Fibroblast of skin of back (primary cell): ENCODE measurements around the gene ZNF304.
"Not testable (repeated sequence)": the region's sequence is repeated elsewhere in the genome, so short reads cannot be mapped to it uniquely, and the experiment has no call there.

Source experiments
- DNase-seq: peaks from one replicate; pipeline ENCODE4 v3.0.0-alpha.2; 2013

ZNF304 gene

DNA sequence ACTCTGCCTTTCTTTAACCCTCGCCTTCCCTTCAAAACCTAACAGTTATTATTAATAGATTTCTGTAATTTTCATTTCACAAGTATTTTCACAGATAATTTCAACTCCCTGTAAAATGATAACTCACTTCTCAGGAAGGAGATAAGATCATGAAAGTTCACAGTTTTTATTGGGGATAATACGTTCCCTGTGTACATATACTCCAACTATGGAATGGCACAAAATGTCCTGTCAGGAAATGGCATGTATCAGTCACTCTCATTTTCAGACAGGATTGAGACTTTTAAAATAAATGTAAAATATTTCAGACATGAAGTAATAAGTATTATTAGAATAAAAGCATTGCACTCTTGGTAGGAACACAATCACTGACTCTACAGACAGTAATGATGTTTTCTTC, 11.3 kb downstream of the ZNF304 start:
- no peak for DNase-seq

DNA sequence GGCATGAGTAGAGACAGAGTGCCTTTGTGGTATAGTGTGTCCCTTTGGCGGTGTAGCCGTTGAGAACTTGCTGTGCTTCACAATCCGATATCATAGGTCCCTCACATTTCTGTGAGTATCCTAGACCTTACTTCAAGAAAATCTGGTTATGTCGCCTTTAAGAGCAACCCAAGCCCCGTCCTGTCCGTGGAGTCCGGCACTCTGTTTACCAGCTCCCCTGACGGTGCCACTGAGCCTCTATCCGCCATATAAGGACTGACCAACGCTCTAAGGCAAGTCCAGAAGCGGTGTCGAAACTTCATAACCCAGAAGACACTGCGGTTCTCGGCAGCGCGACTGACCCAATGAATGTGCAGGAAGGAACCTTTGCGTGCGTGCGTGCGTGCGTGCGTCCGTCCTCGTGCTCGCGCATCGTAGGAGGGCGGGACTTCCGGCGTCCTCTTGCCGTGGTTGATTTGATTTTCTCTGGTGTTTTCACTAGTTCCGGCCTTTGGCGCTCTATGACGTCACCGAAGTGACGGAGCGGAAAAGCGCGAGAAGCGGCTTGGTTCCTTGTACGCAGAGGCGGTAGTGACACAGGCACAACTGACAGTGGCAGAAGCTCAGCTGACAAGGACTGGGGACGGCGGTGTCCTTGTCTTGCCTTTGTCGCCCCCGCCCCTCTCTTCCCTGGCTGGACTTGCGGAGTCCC, 12.1 kb downstream of the ZNF304 start, which contains the start of the genes TRAPPC2B and ZNF547:
Gene TRAPPC2B (plus strand): TSS at position 555 of the 691 bp plus-strand sequence. CDS start 1,283 bp downstream, outside the sequence.
Gene ZNF547 (plus strand): TSS at position 555 of the 691 bp plus-strand sequence. CDS start 5,005 bp downstream, outside the sequence.
- peak; percentile 100 for DNase-seq

DNA sequence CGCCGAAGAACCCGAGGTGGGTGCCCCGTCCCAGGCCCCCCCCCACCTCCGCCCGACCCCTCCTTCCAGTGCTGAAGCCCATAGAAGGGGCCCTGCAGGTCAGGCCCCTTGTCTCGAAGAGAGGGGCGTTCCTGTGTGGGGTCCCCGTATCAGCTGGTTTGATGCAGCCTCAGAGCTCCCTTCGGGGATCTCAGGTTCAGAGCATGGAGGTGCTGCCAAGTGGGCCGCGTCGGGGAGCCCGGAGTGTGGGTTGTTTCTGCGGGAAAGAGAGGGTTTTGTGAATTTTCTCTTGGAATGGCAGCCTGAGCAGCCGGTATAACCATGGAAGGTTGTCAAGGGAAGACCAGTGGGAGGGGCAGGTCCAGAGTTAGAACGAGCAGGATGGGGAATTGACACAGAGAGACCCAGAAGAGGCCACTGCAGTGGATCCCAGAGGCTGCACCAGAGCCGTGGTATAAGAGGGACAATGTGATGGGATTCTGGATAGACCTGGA, 12.7 kb downstream of the ZNF304 start:
- DNase-seq, result no peak

DNA sequence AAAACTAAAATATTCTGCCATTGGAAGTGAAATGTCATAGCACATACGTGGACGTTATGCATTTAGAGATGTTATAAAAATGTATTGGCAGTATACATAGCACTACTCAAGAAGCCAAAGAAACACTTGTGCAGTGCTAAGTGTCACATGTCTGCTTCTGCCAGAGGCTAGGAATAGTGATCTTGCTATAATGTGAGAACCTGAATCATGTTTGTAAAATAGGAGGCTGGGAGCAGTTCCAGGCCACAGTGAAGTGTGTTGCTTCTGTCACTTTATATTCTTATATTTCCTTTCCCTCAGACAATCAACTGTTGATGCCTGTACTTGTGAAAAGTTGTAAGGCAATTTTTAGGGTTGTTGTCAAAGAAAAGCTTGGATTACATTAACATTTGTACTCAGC, 15.7 kb downstream of the ZNF304 start:
- no peak for DNase-seq

DNA sequence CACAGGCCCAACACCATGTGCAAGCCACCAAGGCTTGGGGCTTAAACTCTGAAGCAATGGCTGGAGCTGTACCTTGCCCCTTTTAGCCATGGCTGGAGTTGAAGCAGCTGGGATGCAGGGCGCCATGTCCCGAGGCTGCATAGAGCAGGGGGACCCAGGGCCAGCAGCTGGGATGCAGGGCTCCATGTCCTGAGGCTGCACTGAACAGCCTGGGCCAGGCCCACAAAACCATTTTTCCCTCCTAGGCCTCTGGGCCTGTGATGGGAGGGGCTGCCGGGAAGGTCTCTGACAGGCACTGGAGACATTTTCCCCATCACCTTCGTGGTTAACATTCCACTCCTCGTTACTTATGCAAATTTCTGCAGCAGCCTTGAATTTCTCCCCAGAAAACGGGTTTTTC, 23.1 kb downstream of the ZNF304 start:
- no peak for DNase-seq

DNA sequence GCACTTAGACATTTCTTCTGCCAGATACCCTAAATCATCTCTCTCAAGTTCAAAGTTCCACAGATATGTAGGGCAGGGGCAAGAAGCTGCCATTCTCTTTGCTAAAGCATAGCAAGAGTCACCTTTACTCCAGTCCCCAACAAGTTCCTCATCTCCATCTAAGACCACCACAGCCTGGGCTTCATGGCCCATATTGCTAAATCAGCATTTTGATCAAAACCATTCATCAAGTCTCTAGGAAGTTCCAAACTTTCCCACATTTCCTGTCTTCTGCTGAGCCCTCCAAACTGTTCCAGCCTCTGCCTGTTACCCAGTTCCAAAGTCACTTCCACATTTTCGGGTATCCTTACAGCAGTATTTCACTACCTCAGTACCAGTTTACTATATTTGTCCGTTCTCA, 23.6 kb downstream of the ZNF304 start:
- DNase-seq, result not testable (repeated sequence)

DNA sequence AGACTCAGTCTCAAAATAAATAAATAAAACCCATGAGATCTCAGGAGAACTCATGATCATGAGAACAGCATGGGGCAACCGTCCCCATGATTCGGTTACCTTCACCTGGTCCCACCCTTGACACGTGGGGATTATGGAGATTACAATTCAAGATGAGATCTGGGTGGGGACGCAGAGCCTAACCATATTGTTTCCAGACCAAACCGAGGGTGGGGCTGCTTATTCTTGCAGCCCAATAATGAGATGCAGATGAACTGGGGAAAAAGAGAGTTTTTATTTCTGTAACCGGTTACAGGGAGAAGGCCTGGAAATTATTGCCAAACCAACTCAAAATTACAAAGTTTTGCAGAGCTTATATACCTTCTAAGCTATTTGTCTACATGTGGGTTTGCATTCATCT, 25.1 kb downstream of the ZNF304 start:
- DNase-seq, result no peak

DNA sequence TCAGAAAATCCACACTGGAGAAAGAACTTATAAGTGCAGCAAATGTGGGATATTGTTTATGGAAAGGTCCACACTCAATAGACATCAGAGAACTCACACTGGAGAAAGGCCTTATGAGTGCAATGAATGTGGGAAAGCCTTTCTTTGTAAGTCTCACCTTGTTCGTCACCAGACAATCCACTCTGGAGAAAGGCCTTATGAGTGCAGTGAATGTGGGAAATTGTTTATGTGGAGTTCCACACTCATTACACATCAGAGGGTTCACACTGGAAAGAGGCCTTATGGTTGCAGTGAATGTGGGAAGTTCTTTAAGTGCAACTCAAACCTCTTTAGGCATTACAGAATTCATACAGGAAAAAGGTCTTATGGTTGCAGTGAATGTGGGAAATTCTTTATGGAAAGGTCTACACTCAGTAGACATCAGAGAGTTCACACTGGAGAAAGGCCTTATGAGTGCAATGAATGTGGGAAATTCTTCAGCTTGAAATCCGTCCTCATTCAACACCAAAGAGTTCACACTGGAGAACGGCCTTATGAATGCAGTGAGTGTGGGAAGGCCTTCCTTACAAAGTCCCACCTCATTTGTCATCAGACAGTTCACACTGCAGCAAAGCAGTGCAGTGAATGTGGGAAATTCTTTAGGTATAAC, 26.6 kb downstream of the ZNF304 start:
- no peak for DNase-seq

DNA sequence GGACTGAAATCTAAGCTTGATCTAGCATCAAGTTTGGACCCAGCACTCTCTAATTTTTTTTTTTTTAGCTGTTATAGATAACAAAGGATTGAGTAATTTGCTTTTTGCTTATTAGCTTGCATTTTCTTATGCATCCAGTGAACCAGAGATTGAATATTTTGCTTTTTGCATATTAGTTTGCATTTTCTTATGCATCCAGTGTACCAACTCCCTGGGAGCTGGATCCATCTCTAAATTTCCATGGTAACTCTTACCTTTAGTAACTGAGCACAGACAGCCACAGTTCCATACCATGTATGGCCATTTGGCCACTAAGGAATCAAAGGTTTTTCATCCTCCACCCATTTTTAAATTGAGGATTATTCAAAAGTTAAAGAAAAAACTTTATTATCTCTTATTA, 29.9 kb downstream of the ZNF304 start:
- no peak for DNase-seq

DNA sequence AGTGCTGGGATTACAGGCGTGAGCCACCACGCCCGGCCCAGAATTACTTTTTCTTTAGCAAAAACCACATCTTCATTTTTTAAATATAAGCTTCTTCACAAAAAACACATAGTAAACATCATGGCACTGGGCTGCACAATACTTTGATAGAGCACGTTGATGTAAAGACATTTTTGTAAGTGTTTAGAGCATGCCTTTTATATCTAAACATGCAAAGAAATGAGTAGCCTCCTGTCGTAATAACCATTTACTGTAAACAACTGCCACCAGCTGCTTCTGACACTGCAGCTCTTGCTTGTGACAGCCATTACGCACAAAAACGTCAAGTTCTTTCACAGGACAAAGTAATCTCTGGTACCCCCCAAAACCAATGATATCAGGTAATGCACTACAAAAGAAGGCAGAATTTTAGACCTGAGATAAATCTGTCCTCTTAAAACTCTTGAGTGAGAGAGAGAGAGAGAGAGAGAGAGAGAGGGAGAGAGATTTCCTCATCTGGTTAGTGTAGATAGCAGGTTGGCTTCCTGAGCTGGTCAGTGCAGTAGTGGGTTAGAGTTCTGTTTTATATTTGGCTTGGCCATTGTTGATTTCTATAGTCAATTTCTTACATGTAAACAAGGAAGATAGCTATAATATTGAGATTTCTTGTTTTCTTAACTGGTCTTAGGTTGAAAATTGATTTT, 31.9 kb downstream of the ZNF304 start:
- DNase-seq, result no peak

DNA sequence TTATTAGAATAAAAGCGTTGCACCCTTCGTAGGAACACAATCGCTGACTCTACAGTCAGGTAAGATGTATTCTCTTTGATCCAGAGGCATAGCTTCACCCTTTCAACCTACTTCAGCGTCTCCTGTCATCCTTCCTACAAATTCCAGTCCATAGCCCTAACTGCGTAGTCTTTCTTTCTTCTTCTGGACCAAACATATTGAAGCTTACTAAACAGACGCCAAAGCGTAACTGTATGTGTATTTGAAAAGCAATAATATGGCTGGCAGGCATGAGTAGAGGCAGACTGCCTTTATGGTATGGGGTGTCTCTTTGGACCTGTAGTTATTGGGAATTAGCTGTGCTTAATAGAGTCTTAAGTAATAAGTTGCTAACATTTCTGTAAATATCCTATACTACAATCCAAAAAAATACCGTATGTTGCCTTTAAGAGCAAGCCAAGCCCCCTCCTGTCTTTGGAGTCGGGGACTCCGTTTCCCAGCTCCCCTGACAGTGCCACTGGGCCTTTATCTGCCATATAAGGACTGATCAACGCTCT, 38.2 kb downstream of the ZNF304 start:
- no peak for DNase-seq

DNA sequence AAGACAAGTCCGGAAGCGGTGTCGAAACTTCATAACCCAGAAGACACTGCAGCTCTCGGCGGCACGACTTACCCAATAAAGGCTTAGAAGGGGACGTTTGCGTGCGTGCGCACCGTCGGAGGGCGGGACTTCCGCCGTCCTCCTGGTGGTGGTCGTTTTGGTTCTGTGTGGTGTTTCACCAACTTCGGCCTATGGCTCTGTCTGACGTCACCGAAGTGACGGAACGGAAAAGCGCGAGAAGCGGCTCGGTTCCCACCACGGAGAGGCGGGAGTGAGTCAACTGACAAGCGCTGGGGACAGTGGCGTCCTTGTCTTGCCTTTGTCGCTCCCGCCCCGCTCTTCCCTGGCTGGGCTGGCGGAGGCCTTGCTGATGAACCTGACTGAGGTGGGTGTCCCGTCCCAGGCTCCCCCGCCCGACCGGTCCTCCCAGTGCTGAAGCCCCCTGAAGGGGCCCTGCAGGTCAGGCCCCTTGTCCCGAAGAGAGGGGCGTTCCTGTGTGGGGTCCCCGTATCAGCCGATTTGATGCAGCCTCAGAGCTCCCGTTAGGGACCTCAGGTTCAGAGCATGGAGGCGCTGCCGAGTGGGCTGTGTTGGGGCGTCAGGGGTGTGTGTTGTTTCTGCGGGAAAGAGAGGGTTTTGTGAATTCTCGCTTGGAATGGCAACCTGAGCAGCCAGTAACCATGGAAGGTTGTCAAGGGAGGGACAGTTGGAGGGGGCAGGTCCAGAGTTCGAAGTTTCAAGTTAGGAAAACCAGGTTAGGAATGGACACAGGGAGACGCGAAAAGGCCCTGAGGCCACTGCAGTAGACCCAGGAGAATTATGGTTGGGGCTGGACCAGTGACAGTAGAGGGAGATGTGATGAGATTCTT, 38.9 kb downstream of the ZNF304 start, which contains the start of gene ZNF548:
Gene ZNF548 (plus strand): TSS at position 125 of the 869 bp plus-strand sequence. CDS start 246 bp downstream, at position 371.
- DNase-seq, result peak; percentile 100

DNA sequence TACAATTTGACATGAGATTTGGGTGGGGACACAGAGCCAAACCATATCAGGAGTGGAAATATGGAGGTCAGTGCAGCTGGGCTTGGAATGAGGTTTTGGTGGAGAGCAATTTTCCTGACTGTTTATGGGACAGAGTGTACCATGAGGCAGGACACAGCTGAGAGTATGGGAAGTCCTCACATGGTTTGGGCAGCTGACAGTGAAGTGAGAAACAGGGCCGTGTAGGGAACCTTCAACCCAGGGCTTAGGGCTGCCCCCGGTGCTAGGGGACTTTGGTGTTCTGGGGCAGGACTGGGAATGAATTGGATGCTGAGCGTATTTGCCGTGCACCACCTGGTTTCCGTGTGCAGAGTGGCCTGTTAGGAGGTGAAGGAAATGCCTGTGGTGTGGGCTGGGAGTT, 44.6 kb downstream of the ZNF304 start:
- DNase-seq, result no peak

DNA sequence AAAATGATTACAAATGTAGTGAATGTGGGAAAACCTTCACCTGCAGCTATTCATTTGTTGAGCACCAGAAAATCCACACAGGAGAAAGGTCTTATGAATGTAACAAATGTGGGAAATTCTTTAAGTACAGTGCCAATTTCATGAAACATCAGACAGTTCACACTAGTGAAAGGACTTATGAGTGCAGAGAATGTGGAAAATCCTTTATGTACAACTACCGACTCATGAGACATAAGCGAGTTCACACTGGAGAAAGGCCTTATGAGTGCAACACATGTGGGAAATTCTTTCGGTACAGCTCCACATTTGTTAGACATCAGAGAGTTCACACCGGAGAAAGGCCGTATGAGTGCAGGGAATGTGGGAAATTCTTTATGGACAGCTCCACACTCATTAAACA, 47.8 kb downstream of the ZNF304 start:
- DNase-seq, result no peak

DNA sequence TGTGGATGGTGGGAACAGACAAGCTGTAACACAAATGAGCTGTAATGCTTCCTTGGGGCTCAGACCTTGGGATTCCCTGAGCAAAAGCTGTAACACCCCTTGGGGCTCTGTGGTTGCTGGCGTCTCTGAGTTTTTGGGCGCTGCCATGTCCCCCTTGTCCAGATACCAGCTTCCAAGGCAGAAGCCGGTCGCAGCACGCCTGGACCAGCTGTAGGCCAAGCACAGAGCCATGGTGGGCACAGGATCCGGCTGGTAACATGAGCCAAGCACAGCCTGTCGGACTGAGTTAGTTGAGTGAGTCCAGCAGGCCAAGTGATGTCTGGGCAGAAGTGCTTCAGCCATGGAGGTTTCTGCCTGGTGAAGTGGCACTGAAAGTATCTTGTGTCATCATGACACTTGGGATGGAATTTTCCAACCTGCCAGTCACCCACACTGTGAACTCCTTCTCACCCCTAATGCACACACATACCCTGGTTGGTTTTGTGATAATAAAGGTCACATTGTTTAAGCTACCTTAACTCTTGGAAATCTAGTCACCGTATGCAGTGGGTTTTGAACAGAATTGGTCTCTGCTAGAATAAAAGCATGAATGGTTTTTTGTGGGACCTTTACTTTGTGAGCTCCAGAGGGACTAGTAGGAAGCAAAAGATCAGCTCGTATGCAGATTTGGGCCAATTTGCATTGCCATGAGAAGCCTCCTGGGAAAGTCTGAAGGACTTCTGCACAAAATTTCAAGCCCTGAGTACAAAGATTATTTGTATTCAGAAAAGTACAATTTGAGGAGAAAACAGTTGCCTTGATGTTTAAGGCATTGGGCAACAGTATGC, 52.9 kb downstream of the ZNF304 start:
- no peak for DNase-seq

DNA sequence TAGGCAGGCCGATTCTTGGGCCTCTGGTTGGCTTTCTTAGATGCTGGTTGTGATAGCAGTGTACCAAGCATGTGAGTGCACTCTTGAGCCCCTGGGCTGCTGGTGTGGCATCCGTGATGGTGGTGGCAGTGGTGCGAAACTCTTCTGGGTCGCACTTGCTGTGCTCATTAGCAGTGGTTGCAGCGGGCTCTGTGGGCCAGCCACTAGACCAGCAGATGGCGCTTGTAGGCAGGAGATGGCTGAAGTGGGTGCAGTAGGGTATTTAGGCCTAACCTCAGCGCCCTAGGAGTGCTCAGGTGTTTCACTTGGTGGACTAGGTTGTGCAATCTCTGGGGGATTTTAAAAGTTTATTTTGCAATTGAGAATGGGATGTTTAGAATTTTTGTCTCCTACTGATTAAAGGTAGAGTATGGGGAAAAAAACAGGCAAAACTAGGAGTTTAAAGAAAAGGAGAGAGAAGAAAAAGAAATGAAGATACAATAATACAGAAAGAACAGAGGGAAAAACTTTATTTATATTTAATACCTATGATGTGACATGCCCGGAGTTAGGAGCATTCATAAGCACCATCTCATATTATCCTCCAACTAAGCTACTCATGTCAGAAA, 55.5 kb downstream of the ZNF304 start:
- peak; percentile 41 for DNase-seq
